ENCODE data around the gene PARD3B.

The PARD3B gene

GRCh38 chr2:204896146-204896545 lies 350.9 kb downstream of the PARD3B start:
- no peak for DNase-seq (ENCODE audit: low read depth)

GRCh38 chr2:204897561-204897960 lies 352.3 kb downstream of the PARD3B start:
- DNase-seq (ENCODE audit: low read depth), result no peak

GRCh38 chr2:204898928-204899640 lies 353.8 kb downstream of the PARD3B start:
- no peak for DNase-seq (ENCODE audit: low read depth)

GRCh38 chr2:204899983-204900382 lies 354.7 kb downstream of the PARD3B start:
- DNase-seq (ENCODE audit: low read depth), result no peak

GRCh38 chr2:204900487-204900886 lies 355.2 kb downstream of the PARD3B start:
- no peak for DNase-seq (ENCODE audit: low read depth)

GRCh38 chr2:204900910-204901309 lies 355.6 kb downstream of the PARD3B start:
- no peak for DNase-seq (ENCODE audit: low read depth)

GRCh38 chr2:204901591-204901990 lies 356.3 kb downstream of the PARD3B start:
- no peak for DNase-seq (ENCODE audit: low read depth)

GRCh38 chr2:204909791-204910190 lies 364.5 kb downstream of the PARD3B start:
- DNase-seq (ENCODE audit: low read depth), result no peak

GRCh38 chr2:204913312-204913711 lies 368.0 kb downstream of the PARD3B start:
- no peak for DNase-seq (ENCODE audit: low read depth)

- DNase-seq (ENCODE audit: low read depth), result no peak
These were observed 368.7 kb downstream of the PARD3B start for GRCh38 chr2:204913854-204914464.

GRCh38 chr2:204914708-204915107 lies 369.4 kb downstream of the PARD3B start:
- no peak for DNase-seq (ENCODE audit: low read depth)

- DNase-seq (ENCODE audit: low read depth), result no peak
These were observed 371.9 kb downstream of the PARD3B start for GRCh38 chr2:204917089-204917701.

GRCh38 chr2:204920776-204921175 lies 375.5 kb downstream of the PARD3B start:
- no peak for DNase-seq (ENCODE audit: low read depth)

GRCh38 chr2:204923957-204924356 lies 378.7 kb downstream of the PARD3B start:
- peak; percentile 30 for DNase-seq (ENCODE audit: low read depth)

GRCh38 chr2:204931562-204931961 lies 386.3 kb downstream of the PARD3B start:
- DNase-seq (ENCODE audit: low read depth), result no peak

- DNase-seq (ENCODE audit: low read depth), result no peak
These were observed 388.6 kb downstream of the PARD3B start for GRCh38 chr2:204933735-204934374.

- DNase-seq (ENCODE audit: low read depth), result no peak
These were observed 399.7 kb downstream of the PARD3B start for GRCh38 chr2:204944927-204945326.

GRCh38 chr2:204945376-204945775 lies 400.1 kb downstream of the PARD3B start:
- no peak for DNase-seq (ENCODE audit: low read depth)

GRCh38 chr2:204946892-204947291 lies 401.6 kb downstream of the PARD3B start:
- DNase-seq (ENCODE audit: low read depth), result no peak

- DNase-seq (ENCODE audit: low read depth), result no peak
These were observed 402.1 kb downstream of the PARD3B start for GRCh38 chr2:204947405-204947804.

GRCh38 chr2:204948024-204948763 lies 402.9 kb downstream of the PARD3B start:
- DNase-seq (ENCODE audit: low read depth), result no peak

- no peak for DNase-seq (ENCODE audit: low read depth)
These were observed 403.5 kb downstream of the PARD3B start for GRCh38 chr2:204948822-204949221.
